HG03025 (cell line): ENCODE results near the gene DPP9.
"Not testable (repeated sequence)": the region's sequence is repeated elsewhere in the genome, so short reads cannot be mapped to it uniquely, and the experiment has no call there.

Source experiments
- ATAC-seq: cut with Tn5 transposase; IDR thresholded peaks from one replicate; pipeline ENCODE4 v1.9.1; 2021; ENCODE audit warnings: mild to moderate bottlenecking, moderate library complexity; ENCODE audit not compliant: unreplicated experiment, low FRiP score

Gene DPP9

DNA sequence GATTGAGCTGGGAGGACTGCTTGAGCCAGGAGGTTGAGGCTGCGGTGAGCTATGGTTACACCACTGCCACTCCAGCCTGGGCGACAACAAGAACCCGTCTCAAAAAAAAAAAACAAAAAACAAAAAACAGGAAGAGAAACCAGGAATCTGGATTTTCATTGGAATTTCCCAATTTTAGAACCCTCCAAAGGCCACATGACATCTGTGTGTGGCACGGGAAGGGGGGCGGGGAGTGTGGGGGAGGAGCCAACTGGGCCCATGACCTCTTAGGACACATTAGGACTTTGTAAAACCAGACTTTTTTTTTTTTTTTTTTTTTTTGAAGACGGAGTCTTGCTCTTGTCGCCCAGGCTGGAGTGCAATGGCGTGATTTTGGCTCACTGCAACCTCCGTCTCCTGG is 32.3 kb downstream of the DPP9 start:
- ATAC-seq, result no peak

DNA sequence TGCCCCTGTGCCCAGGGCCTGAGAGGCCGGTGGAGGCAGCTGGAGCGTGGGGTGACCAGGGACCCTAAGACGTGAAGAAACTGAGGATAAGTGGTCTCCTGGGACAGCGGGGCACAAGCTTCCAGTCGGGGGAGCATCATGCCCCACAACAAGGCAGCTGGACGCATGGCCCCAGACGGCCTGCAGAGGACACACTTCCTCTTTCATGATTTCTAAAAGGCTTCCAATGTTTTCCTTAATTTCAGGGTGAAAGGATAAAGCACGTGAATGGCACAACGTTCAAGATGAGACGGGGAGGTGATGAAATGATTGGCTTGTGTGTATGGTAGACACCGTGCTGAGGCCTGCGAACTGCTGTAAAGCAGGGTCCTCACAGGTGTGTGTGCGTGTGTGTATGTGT is 33.3 kb downstream of the DPP9 start:
- no peak for ATAC-seq

DNA sequence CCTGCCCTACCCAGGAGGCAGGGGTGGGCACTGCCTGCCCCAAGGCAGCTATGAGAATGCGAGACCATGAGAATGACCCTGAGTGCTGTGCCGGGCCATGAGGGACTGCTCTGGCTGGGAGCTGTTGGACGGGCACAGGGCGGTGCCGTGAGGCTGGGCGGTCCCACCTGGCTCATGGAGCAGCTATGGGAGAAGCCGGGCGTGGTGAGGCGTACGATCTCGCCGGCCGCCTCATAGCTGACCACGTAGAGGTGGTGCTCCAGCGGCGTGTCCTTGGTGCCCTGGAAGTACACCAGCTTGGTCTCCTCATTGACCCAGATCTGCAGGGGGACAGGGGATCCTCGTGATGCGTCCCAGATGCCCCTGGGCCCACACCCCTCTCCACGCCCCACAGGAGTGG is 34.2 kb downstream of the DPP9 start:
- no peak for ATAC-seq

DNA sequence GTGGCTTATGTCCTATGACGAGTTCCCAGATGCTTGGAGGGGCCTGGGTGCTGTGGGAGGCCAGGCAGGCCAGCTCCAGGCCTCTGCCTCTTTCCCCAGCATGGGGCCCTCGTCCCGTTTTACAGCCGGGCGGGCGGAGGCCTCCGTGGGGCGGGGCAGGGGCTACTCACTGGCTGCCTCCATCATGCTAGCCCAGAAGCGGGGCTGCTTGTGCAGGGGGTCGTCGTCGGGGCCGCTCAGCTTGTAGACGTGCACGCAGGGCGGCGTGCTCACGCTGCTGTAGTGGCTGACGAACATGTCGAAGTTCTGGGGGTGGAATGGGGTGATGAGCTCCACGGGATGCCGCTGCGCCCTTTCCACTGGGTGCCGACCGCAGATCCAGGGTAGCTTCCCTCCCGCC is 35.1 kb downstream of the DPP9 start:
- no peak for ATAC-seq

DNA sequence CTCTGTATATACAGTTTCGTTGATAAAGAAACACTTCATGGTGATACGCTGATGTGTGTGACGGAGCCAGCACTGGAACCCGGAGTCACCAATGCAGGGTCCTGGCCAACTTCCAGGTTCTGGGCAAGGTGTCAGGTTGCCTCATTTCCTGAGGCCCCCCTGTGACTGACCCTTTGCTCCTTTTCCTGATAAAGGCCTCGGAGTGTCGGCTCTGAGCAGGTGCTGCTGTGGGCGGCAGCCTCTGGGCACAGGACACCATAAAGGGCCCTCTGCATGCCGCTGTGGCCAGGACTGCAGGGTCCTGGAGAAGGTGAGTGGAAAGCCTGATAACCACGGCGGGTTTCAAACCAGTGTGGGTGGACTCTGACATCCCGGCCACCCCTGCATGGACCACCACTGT is 36.2 kb downstream of the DPP9 start:
- ATAC-seq, result no peak

DNA sequence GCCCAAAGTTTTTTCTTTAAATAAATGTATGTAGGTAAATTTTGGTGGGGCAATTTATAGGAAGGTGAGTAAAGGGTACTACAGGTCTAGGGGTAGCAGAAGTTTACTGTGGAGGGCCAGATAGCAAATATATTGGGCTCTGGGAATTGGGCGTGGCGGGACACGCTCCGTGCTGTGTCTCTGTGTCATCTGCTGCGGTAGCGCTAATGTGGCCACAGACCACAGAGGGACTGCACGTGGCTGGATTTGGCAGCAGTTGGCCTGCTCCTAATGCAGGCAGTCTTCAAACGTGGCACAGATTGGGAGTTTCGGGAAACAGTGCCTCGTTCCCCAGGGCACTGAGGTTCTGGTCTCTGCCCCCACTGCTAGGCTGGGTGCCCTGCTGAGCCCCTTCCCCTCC is 36.9 kb downstream of the DPP9 start:
- ATAC-seq, result no peak

DNA sequence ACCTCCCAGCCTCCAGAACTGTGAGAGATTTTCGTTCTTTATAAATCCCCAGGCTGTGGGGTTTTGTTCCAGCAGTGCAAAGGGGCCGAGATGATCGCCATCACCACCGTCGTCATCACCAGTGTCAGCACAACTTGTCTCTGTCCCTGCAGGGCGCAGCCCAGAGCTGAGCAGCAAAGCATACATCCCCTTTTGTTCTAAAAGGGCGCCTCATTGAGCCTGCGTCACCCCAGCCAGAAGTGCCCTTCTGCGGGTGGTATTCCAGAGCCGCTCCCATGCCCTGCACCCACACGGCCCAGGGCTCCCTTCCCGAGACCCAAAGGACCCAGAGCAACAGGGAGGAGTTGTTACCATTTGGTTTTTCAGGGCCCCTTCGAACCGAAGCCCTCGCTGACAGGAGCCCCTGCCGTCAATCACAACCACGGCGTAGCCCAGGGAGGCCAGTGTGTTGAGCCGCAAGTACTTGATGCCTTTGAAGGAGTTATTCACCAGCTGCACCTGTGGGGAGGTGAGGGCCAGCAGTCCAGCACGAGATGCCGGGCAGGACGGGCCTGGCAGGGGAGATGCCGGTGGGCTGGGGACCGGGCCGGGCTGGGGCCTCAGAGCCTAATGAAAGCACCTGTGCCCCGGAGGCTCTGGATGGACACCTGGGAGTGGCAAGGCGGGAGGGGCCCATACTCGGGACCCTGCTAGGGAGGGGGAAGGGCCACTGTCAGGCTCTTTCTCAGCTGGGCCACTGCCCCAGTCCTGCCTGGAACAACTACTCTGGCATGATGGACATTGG is 39.1 kb downstream of the DPP9 start:
- no peak for ATAC-seq

DNA sequence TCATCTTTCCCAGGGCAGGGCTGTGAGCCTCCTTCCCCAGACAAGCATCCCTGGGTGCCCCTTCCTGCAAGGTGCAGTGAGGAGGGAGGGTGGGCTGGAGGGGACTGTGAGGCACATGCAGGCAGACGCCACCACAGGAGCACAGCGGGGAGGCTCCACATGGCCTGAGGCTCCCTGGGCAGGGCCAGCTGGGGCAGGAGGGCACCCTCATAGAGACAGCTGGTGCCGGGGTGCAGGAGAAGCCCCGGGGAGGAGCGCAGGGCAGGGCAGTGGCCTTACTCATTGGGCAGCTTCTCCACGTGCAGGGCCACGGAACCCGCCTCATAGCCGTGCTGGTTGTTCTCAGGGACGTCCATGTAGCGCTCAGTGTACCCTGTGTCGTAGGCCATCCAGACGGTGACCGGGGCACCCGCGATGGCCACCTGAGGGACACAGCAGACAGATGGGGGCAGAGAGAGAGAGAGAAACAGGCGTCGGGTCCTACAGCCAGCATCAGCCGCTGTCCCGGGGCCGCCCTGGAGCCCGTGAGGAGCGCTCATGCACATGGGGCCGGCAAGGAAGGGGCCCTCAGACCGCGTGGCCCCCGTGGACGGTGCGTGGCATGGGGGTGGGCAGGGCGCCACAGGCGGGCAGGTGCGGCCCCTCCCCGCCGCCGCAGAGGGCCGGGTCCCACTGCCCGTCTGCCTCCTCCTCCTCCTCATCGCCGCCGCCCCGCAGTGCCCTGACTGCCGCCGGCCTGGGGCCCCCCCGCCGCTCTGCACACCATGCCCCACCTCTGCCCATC is 41.0 kb downstream of the DPP9 start:
- no peak for ATAC-seq

DNA sequence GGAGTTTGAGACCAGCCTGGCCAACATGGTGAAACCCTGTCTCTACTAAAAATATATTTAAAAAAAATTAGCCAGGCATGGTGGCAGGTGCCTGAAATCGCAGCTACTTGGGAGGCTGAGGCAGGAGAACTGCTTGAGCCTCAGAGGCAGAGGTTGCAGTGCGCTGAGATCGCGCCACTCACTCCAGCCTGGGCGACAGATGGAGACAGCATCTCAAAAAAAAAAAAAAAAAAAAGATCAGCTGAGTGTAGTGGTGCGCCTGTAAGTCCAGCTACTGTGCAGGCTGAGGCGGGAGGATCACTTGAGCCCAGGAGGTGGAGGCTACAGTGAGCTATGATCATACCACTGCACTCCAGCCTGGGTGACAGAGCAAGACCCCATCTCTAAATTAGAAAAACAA is 43.6 kb downstream of the DPP9 start:
- ATAC-seq, result not testable (repeated sequence)

DNA sequence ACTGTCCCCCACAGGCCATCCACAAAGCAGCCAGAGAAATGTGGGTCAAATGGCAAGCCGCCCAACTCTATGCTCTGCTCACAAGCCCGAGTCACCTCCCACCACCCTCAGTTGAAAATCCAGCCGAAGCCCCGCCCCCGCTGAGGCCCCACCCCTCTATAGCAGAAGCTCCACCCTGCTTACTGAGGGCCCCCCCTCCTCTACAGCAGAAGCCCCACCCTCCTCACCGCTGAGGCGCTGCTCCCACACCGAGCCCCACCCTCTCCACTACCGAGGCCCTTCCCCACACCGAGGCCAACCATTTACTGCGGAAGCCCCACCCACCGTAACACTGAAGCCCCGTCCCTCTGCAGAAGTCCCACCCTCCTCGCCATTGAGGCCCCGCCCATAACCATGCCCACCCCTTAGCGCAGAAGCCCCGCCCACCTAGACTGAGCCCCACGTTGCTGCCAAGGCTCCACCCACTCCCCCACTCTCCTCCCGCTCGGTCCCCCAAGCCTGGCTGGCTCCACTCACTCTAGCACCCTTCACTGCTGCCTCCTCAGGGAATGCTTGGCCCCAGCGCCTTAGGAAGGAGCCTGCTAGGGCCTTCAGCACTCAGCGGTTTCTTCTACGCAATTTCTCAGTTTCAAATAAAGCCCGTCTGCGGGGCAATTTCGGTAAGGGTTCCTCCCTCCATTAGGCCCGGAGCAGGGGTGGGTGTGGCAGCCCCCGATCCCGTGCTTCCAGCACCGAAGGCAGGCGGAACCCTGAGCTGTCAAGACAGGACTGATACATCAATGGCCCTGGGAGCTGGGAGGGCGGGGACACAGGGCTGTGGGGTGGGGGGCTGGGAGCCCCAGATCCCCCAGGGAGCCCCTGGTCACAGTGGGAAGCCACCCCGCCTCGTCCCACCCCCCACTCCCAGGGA is 44.5 kb downstream of the DPP9 start:
- no peak for ATAC-seq

DNA sequence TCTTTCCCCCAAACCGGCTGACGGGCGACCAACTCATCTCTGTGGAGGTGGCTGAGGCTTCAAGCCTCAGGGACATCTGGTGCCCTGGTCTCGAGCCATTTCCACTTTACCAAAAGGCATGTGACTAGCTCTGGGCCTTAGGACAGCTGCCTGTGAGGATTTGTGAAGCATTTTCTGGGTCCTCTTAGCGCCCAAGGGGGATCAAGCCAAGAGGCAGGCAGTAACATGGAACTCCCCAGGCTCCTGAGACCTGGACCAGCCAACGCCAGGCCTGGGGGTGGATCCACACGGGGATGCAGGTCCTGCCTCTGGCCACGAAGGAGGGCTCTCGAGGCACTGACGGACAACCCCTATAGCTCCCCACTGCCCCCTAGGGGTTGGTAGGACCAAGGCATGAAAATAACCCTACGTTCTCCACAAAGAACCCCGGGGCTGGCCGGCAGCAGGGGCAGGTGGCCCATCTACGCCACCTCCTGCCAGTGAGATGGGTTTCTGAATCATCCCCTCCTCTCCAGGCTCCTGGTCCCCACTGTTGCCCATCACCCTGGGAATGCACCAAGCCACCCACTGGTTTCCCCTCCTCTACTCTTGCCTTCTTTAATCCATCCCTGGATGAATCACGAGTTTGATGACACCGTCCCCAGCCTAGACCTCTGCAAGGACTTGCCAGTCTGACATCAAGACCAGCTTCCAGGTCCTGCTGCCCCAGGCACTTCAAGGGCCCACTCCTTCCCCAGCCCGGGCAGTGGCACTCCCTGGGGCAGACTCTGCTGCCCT is 46.5 kb downstream of the DPP9 start:
- ATAC-seq, result no peak

DNA sequence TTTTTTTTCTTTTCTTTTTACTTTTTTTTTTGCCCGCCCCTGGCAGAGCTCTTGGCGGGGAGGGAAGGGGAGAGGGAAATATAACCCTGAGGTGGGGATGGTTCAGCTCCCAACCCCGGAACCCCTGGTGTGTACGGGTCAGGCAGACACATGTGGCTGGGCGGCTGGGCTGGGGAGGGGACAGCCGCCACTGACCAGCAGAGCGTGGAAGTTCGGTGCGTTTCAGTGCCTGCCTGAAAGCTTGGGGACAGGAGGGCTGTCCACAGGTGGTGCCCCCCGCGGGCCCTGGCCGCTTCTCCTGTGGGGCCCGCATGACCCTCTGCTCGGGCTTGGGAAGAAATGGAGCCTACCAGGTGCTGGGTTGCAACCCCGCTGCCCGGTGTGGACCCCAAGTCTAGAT is 48.3 kb downstream of the DPP9 start:
- ATAC-seq, result no peak

DNA sequence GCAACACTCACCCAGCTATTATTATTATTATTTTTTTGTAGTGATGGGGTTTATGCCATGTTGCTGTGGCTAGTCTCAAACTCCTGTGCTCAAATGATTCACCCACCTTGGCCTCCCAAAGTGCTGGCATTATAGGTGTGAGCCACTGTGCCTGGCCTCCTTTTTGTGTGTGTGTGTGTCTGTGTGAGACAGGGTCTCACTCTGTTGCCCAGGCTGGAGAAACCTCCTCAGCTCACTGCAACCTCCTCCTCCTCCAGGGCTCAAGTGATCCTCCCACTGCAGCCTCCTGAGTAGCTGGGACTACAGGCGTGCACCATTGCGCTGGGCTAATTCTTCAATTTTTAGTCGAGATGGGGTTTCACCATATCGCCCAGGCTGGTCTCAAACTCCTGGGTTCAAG is 49.9 kb downstream of the DPP9 start:
- ATAC-seq, result no peak

DNA sequence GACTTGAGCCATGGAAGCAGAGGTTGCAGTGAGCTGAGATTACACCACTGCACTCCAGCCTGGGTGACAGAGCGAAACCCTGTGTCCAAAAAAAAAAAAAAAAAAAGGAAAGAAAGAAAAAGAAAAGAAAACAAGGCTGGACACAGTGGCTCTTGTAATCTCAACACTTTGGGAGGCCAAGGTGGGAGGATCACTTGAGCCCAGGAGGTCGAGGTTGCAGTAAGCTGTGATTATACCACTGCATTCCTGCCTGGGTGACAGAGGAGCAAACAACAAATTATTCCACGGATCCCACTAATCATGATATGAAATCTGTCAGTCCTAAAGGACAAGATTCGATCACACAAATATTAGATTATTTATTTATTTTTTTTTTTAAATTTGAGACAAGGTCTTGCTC is 50.4 kb downstream of the DPP9 start:
- ATAC-seq, result no peak

DNA sequence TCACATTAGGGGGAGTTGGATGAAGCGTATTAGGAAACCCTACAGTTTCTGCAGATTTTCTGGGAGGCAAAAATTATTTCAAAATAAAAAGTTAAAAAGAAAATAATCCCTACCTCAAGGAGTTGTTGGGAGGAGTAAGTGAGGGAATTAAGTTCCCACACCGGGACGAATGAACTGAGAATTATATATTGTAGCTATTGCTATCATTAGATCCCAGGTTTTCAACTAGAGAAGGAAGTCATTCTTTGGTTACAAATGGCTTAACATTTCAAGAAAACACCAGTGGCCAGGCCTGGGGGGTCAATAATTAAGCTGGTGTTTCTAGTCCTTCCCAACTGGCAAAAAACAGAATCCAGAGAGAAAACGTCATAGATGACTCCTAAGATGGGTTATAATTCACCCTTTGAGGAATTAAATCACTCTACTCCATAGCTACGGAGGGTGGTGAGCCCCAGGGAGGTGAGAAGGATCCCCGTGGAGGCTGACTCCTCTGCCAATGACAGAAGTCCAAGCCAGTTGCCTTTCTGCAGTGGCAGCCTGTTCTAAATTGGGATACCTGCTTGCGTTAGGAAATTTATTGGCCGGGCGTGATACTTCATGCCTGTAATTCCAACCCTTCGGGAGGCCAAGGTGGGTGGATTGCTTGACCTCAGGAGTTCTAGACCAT is 52.3 kb downstream of the DPP9 start:
- ATAC-seq, result no peak

DNA sequence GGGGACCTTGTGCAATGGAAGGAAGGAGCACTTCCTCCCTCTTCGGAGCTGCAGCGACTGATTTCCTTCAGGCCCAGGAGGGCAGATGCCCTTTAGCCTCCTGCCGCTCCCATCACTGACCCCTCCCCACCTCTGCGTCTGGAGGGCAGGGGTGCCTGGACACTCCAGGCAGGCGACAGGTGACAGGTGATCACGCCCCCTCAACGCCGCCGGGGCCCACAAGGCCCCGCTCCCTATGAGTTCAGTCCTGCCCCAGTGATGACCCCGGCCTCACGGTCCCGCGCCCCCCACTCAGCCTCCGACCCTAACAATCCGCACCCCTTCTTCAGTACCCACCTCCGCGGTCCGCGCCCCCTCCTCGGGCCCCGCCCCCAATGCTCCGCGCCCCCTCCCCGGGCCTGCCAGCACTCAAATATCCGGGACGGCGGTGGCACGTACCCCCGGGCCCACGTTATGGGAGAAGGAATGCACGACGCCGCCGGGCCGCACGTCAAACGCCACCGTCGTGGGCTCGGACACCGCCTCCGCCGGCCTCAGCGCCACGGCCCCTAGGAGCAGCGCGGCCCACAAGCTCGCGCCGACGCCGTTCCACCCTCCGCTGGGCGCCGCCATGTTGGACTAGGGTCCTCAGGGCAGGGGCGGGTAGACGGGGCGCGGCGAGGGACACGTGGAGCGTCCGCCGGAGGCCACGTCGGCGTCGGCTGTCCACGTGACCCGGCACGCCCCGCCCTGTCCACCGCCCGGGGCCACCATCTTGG is 53.7 kb downstream of the DPP9 start, which contains the start of gene MYDGF:
MYDGF (minus strand) TSS at position 620 of the 758 bp plus-strand sequence; CDS start at position 612, 8 bp downstream.
- ATAC-seq, result peak; percentile 84

DNA sequence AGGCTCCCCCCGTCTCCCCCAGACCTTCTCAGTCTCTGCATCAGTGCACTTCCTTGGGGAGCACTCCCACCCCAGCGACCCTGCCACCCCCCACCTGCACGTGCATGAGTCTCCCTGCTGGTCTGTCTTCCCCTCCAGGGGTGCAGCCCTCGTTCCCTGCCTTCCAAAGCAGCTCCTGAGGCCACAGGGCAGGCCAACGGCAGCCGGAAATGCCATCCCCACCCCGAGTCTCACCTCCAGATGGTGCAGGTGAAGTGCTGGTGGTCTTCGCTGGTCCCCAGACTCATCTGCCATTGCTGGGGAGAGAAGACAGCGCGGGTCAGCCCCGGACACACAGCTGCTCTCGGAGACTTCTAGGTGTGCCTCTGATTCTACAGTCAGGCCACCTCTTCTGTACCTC is 59.0 kb downstream of the DPP9 start:
- no peak for ATAC-seq

DNA sequence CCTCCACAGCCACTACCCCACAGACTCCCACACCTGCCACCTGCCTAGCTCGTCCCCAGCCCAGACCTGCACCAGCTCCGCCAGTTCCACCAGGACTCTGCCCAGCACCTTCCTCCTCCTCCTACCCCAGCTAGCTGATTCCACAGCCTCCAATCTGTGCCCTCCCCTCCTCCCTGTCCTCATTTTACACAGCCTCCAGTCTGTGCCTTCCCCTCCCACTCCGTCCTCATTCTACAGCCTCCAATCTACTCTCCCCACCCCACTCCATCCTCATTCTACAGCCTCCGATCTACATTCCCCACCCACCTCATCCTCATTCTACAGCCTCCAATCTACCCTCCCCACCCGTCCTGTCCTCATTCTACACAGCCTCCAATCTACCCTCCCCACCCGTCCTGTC is 60.8 kb downstream of the DPP9 start:
- ATAC-seq, result no peak
